Astrocyte (in vitro differentiated cells and primary cell): ENCODE results near the gene HKDC1.
"Not testable (repeated sequence)": the region's sequence is repeated elsewhere in the genome, so short reads cannot be mapped to it uniquely, and the experiment has no call there.

ENCODE experiments used
- CTCF ChIP-seq: IDR thresholded peaks from 2 replicates; pipeline ENCODE4 v1.5.1; 2011; ENCODE audit warnings: low read depth, mild to moderate bottlenecking, inconsistent platforms, low read length, moderate library complexity; ENCODE audit not compliant: insufficient read depth
- EZH2 ChIP-seq: IDR thresholded peaks from 2 replicates; pipeline ENCODE4 v1.6.1; 2012; ENCODE audit warnings: mild to moderate bottlenecking, low read length, inconsistent platforms; ENCODE audit not compliant: insufficient read depth

GRCh38 chr10:69284402-69284801, 64.3 kb downstream of the HKDC1 start:
- TF ChIP-seq CTCF, EZH2: not testable (repeated sequence)
